Choroid plexus epithelial cell (primary cell): ENCODE measurements around the gene MGAT3.

Experiments
- DNase-seq: peaks from one replicate; pipeline ENCODE4 v3.0.0-alpha.2; 2010; ENCODE audit warnings: low read depth
- H3K4me3 ChIP-seq: 2 replicates; pipeline ENCODE4 v1.5.1; 2011; ENCODE audit warnings: low read depth, mild to moderate bottlenecking, control low read depth, low read length, moderate library complexity
- TF ChIP-seq, protein P1 (sequence below): conservative IDR thresholded peaks from 2 replicates; pipeline ENCODE4 v1.5.1; 2011; ENCODE audit warnings: low read depth, mild to moderate bottlenecking, control low read depth, inconsistent platforms, low read length, moderate library complexity

Gene MGAT3

DNA sequence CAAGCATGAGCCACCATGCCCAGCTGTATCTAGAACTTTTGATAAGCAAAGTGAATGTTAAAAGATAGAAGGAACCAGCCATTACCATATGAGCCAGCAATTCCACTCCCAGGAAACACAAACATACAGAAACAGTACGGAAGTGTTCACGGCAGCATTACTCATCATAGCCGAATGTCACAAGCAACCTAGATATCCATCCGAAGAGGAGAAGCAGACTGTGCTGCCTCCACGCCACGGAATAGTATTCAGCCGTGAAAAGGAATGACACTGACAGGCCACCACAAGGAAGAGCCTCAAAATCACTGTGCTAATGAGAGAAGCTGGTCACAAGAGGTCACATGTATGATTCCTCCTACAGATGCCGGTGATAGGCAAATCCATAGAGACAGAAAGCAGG lies 17.6 kb upstream of the MGAT3 start:
- peak; percentile 88 for DNase-seq
- TF ChIP-seq, protein P1, sequence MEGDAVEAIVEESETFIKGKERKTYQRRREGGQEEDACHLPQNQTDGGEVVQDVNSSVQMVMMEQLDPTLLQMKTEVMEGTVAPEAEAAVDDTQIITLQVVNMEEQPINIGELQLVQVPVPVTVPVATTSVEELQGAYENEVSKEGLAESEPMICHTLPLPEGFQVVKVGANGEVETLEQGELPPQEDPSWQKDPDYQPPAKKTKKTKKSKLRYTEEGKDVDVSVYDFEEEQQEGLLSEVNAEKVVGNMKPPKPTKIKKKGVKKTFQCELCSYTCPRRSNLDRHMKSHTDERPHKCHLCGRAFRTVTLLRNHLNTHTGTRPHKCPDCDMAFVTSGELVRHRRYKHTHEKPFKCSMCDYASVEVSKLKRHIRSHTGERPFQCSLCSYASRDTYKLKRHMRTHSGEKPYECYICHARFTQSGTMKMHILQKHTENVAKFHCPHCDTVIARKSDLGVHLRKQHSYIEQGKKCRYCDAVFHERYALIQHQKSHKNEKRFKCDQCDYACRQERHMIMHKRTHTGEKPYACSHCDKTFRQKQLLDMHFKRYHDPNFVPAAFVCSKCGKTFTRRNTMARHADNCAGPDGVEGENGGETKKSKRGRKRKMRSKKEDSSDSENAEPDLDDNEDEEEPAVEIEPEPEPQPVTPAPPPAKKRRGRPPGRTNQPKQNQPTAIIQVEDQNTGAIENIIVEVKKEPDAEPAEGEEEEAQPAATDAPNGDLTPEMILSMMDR = no peak
- no peak overlapping the region for H3K4me3 ChIP-seq

DNA sequence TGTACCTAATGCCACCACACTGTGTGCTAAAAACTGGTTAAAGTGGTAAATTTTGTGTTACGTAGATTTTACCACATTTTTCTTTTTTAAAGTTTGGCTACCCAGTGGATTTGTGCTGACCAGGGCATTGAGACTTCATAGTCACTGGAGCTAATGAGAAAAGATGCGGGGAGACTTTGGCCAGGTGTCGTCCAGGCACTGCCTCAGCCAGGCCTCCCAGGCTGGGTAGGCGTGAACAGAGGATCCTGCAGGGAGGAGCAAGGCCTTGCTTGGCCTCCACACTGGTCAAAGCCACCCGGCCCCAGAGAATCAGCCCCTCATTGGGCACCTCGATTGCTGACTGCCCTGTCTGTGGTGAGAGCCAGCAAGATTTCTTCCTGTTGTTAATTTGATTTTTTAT lies 13.4 kb upstream of the MGAT3 start:
- TF ChIP-seq, protein P1 = no peak
- no peak for DNase-seq

DNA sequence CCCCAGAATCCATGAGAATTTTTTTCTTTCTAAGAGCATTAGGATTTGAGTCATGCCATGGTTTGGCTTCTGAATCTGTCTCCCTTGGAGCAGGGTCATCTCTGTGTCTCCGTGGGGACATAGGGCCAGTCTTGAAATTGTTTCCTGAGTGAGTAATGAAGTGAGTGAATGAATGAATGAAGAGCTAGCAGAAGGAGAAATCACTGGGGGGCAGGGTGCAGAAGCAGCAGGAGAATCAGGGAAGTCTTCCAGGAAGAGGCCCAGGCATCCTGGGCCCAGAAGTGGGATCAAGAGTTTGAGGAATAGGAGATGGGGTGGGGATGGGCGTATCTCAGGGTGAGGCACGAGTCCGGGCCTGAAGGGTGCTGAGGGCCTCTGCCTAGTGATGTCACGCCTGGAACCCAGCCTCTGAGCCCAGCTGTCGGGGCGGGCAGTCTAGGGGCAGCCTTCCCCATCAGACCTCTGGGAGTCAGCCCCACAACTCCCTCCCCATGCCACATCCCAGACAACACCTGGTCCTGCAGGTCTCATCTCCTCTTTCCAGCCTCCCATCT lies 12.5 kb upstream of the MGAT3 start:
- TF ChIP-seq, protein P1 = no peak
- no peak overlapping the region for H3K4me3 ChIP-seq
- no peak for DNase-seq

More for the DNA sequence above, 13.4 kb upstream of the MGAT3 start:
- H3K4me3 ChIP-seq = no peak overlapping the region

DNA sequence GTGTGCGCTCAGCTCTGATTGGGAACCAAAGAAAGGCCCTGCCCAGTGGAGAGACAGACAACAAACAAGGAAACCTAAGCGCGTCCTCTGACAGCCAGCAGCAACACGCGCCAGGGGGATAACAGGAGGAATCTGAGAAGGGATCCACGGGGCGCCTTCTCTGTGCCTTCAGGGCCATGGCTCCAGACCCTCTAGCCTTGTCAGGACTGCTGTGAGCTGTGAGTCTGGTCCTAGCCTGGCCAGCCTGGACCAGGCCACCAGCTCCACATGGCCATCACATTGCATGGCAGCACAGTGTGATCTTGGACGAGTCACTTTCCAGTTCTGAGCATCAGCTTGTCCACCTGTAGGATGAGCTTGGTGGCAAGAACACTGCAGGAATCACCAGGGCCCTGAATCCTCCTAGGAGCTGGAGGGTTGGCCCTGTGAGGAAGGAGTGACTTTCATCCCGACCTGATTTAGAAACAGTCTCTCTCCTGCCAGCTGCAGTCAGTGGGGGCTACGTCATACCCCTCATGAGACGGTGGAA lies 11.8 kb upstream of the MGAT3 start:
- no peak for DNase-seq
- no peak overlapping the region for H3K4me3 ChIP-seq
- TF ChIP-seq, protein P1 = no peak

DNA sequence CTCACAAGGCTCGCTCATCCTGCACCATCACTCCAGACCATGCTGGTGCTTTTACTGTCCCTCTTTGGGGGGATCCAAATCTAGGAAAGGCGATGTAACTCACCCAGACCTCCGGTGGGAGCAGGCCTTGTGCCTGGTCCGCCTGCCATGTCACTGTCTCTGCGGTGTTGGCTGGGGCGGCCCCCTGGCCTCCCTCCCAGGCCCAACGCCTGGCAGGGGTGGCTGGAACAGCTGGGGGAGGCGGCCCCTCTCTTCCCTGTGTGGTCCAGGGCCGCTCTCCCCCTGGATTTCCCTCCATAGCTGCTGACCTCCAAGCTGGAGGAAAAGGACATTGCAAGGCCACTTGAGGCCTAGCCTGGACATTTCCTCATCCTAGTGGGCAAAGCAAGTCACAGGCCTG lies 11.1 kb upstream of the MGAT3 start:
- TF ChIP-seq, protein P1 = no peak
- DNase-seq = no peak
- no peak overlapping the region for H3K4me3 ChIP-seq

DNA sequence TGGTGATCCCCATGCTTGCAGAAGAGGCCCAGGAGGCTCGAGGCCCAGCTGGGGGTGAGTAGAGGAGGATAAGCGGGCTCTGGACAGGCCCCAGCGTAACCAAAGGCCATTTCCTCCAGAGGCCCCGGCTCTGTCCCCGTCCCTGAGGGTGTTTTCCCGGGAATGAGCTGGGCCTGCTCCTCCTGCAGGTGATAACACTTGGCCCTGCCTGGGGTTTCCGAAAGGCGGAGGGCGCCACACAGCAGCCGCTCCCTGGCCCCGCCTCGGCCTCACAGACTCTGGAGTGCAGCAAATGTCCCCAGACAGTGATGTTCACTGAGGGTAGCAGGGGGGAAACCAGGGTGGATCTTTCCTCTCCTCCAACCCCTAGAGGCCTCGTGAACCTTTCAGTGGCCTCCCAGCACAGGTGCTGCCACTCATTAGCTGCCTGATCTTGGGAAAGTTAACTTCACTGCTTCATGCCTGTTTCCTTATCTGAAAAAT lies 10.5 kb upstream of the MGAT3 start:
- no peak for DNase-seq
- TF ChIP-seq, protein P1 = no peak

More for the DNA sequence above, 10.5 kb upstream of the MGAT3 start:
- no peak overlapping the region for H3K4me3 ChIP-seq
